Activated naive CD4-positive, alpha-beta T cell treated with Interleukin-2 at 50 U/mL for 16 hours (primary cell): ENCODE measurements around the gene MYT1.
"Not testable (repeated sequence)": the region's sequence is repeated elsewhere in the genome, so short reads cannot be mapped to it uniquely, and the experiment has no call there.

ENCODE experiments used
- DNase-seq: peaks from one replicate; pipeline ENCODE4 v3.0.0-alpha.2; 2020

Gene MYT1

GRCh38 chr20:64171211-64171610, 7.0 kb downstream of the MYT1 start:
- no peak for DNase-seq

DNA sequence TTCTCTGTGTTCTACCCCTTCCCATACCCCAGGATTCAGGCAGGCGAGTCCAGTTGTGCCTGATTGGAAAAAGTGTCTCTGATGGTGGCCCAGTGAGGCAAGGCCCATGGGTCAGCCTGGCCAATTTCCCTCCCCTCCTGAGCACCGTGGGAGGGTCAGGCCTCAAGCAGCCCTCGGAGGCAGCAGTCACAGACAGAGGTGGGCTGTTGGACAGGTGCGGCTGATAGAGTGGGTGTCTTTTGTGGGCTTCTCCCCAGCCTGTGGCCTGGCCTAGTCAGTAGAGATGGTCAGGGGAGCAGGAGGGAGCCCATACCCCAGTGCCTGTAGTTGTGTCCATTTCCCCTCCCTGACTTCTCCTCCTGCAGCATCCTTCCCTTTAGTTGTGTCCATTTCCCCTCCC, 8.9 kb downstream of the MYT1 start:
- DNase-seq = no peak

GRCh38 chr20:64176551-64176950, 12.3 kb downstream of the MYT1 start:
- no peak for DNase-seq

DNA sequence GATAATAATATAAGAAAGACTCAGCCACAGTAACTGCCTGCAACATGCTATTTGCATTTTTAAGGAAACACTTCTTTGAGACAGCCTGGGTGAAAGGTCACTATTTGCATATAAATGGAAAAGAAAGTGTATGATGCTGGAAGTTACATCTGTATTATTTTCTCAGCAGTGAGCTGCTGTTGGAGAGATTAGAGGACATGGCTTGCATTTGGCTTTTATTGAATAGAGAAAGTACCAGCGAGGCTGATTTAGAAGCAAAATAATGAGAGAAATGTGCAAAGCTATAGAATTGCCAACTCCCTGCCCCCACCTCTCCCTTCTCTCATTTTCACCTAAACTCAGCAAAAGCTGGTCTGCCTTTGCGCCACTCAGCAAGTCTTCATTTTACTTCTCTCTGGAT, 12.7 kb downstream of the MYT1 start:
- DNase-seq = no peak

DNA sequence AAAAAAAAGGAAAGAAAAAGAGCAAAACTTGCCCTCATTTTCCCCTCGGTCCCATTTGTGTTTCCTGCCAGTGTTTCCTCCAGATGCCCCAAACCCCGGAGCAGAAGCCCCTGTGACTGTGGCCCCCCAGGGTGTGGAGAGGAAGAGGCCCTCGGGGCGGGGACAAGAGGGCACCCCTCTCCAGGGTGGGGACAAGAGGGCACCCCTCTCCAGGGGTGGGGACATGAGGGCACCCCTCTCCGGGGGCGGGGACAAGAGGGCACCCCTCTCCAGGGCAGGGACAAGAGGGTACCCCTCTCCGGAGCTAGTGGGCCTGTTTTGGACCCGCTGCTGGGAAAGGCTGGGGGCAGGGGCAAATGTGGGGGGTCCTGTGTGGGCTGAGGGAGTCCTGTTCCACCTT, 13.1 kb downstream of the MYT1 start:
- DNase-seq = no peak

DNA sequence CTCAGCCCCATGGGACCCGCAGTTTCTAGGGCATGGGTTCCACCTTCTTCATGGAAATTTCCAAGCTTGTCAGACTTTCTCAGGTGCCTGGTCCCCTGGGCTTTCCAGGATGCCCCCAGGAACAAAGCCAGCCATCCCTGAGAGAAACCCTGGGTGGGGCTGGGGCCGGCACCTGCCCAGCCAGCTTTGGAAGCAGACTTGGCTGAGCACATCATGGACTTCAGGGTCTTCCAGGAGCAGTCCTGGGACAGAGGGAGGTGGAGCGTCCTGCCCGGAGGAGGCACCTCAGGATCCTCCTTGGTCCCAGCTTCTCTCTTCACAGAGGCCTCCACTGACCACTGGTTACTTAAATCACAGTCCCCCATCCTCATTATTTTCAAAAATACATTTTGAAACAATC, 13.5 kb downstream of the MYT1 start:
- DNase-seq = no peak

DNA sequence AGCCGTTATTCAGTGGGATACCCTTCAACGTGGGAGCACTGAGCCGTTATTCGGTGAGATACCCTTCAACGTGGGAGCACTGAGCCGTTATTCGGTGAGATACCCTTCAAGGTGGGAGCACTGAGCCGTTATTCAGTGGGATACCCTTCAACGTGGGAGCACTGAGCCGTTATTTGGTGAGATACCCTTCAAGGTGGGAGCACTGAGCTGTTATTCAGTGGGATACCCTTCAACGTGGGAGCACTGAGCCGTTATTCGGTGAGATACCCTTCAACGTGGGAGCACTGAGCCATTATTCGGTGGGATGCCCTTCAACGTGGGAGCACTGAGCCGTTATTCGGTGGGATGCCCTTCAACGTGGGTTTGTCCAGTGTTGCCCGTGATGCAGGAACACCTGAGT, 14.7 kb downstream of the MYT1 start:
- not testable (repeated sequence) for DNase-seq

- DNase-seq = no peak
These were observed 15.6 kb downstream of the MYT1 start for GRCh38 chr20:64179805-64180204.

DNA sequence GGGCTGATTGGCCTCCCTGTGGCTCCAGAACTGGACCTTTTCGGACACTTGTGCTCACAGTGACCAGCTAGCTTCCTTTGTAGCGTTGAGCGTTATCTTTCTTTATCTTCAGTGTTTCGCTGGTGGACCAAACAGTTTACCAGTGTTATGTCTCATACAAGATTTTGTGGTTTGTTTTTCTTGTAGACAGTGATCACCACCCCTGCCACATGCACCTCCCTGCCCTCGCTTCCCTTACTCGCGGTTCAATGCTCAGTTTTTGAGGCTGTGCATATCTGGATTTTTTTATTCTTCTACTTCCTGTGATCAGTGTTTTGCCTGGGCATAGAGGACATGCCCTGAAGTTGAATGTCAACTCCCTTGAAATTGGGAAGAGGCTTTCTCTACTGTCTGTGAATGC, 16.4 kb downstream of the MYT1 start:
- DNase-seq = no peak

GRCh38 chr20:64181391-64181790, 17.1 kb downstream of the MYT1 start:
- no peak for DNase-seq

DNA sequence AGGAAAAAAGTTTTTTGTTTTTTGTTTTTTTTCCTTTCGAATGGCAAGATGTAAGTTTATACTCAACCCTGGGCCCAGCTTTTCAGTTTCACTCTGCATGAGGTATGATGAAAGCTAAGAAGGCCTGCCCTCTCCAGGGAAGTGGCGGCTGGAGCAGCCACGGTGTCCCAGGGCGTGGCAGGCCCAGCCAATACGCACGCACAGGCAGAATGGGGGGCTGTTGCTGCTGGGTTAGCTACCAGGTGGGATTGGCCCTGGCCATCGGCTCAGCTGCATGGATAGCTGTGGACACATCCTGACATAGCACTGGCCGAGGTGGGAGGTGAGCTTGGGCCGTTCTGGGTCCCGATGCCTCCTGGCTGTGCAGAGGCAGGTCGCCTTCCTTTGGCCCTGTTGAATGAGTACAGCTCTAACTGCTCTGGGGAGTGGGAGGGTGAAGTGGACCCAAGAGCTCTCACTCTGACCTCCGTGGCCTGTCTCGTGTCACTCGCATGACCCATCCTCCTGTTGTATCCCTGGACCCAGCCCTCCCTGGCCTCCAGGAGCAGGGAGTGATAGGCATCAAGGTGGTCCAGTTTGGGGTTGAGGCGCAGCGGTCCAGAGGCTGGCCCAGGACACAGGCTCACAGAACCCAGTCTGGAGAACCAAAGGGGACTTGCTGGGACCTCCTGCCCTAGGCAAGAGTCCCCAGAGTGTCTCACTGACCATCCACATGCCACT, 18.1 kb downstream of the MYT1 start:
- no peak for DNase-seq

DNA sequence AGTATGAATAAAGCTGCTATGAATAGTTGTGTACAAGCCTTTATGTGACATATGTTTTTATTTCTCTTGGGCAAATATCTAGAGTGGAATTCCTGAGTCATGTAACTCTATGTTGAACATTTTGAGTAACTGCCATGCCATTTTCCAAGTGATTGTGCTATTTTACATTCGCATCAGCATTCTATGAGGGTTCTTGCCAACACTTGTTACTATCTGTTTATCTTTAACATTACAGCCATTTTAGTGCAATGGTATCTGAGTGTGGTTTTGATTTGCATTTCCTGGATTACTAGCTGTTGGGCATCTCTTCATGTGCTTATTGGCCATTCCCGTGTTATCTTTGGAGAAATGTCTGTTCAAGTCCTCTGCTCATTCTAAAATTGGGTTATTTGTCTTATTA, 19.1 kb downstream of the MYT1 start:
- DNase-seq = no peak

DNA sequence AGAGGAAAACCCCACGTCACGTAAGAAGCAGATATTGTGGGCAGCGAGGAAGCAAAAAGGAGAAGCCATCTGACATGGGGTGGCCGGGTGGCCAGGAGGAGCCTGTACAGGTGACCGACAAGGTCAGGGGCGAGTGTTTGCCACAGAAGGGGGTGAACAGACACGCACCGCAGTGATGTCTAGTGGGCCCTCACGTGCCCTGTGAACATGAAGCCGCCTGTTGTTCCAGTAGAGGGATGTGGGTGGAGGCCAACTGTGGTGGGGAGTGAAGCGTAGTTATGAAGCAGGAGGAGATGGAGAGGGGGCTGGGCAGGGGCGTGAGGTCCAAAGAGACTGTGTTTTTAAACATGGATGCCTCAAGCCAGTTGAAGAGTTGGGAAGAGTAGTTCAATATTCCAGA, 20.5 kb downstream of the MYT1 start:
- DNase-seq = no peak

- no peak for DNase-seq
These were observed 21.1 kb downstream of the MYT1 start for GRCh38 chr20:64185276-64185900.

- no peak for DNase-seq
These were observed 21.9 kb downstream of the MYT1 start for GRCh38 chr20:64186071-64186598.

- DNase-seq = not testable (repeated sequence)
These were observed 23.0 kb downstream of the MYT1 start for GRCh38 chr20:64187213-64187612.

DNA sequence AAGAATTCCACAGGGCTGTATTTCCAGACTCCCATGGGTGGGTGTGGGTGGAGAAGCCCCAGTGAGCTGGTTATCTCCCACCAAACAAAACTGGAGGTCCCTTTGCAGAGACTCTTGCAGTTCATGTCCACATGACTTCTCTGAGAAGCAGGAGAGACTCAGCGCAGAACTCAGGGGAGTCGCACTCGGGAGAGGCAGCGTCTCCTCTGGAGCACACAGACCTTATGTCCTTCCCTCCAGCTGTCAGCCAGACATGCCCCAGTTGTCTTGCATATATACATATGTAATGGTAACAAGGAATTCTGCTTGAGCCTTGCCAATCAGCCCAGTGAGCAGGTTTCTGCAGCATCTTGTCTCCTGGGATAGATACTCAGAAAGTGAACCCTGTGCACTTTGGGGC, 23.8 kb downstream of the MYT1 start:
- no peak for DNase-seq

- DNase-seq = no peak
These were observed 24.7 kb downstream of the MYT1 start for GRCh38 chr20:64188682-64189529.

DNA sequence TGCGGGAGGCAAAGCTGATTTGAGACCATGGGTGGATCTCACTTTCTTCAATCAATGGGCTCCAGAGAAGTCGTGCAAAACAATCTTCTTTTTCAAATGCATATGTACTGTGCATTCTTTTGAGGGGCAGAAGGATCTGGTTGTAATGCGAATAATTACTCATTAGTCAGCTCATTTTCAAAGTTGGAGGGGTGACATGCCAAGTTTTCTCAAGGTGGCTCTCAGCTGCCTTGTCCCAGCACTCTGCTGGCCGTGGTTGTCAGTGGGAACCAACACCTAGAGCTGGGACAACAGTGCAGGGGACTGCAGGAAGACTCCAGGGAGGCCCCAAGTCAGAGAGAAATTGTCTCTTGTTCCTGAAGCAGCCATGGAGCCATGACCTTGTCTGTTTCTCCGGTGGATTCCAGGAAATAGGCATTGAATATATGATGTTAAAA, 25.3 kb downstream of the MYT1 start:
- DNase-seq = no peak

DNA sequence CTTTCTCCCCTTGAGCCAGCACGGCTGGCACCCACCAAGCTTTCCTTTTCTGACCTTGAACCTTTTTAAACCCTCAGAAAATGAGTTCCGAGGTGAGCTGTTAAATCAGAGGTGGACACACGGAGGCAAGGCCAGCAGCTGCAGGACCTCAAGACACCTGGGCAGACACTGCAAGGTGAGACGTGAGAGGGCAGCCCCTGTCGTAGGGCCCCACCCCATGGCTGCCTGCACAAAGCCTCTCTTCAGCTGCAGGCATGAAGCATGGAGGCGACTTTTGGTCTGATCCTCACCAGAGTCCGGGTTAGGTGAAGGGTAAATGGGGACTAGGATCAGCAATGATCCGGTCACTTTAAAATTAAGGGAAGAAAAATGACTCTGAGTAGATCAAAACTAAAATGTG, 25.7 kb downstream of the MYT1 start:
- DNase-seq = no peak

GRCh38 chr20:64191002-64191401, 26.8 kb downstream of the MYT1 start:
- DNase-seq = no peak

DNA sequence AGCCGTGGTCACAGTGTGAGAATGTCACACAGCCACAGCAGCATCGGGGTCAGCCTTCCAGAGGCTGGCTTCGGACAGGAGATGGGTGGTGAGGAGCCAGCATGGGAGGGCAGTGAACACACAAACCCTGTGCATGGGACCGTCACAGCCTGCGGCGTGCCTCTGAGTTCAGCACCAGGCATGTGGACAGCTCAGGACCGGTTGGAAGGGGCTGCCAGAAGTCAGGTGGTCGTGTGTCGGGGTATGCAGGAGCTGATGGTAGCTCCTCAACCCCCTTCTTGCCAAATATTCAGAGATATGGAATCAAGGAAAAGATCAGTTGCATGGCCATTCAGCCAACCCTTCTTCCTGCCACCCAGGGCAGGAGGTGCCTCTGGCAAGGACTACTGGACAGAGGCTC, 28.2 kb downstream of the MYT1 start:
- no peak for DNase-seq

GRCh38 chr20:64193058-64193457, 28.8 kb downstream of the MYT1 start:
- no peak for DNase-seq

DNA sequence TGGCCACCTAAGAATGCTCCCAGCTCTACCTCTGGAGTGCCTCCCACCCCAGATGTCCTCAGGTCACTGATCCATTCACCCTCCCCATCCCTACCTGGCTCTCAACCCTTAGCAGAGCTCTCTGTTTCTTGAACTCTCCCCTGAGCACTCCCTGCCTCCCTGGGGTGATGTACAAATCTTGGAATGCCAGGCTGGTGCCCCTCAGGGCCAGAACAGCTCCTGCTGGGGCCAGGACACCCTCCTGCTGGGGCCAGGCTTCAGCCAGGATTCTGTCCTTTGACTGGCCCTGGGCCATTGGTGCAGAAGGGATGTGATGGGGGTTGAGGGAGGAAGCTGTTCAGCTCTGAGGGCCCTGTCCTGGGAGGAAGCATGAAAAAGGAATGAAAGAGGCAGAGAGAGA, 30.0 kb downstream of the MYT1 start:
- DNase-seq = no peak
